Measurements from ENCODE around the gene ANKRD9. TPM values are rescaled to one million over a fixed set of nuclear protein-coding genes. Genes with fewer than 3 reads are reported as not detected.
A peak's percentile ranks its signal among the peaks of the same experiment; 100 is the strongest.

Gene ANKRD9
- total RNA-seq, 1 experiment from 2014 or later, result 4.4 TPM

- DNase-seq (ENCODE audit: low spot score), result no peak
Observed at GRCh38 chr14:102499401-102500157, 10.0 kb downstream of the ANKRD9 start.

- no peak for DNase-seq (ENCODE audit: low spot score)
Observed at GRCh38 chr14:102498678-102499265, 10.8 kb downstream of the ANKRD9 start.

GRCh38 chr14:102497998-102498677, 11.4 kb downstream of the ANKRD9 start:
- no peak for DNase-seq (ENCODE audit: low spot score)

- no peak for DNase-seq (ENCODE audit: low spot score)
Observed at GRCh38 chr14:102496958-102497744, 12.4 kb downstream of the ANKRD9 start.

GRCh38 chr14:102496331-102496691, 13.3 kb downstream of the ANKRD9 start:
- no peak for DNase-seq (ENCODE audit: low spot score)

GRCh38 chr14:102495491-102496330, 13.9 kb downstream of the ANKRD9 start:
- no peak for DNase-seq (ENCODE audit: low spot score)

- DNase-seq (ENCODE audit: low spot score), result no peak
Observed at GRCh38 chr14:102493585-102493984, 16.0 kb downstream of the ANKRD9 start.

GRCh38 chr14:102493096-102493495, 16.5 kb downstream of the ANKRD9 start:
- no peak for DNase-seq (ENCODE audit: low spot score)

- DNase-seq (ENCODE audit: low spot score), result peak; percentile 2
Observed at GRCh38 chr14:102492531-102492910, 17.1 kb downstream of the ANKRD9 start.

GRCh38 chr14:102491786-102492530, 17.6 kb downstream of the ANKRD9 start:
- DNase-seq (ENCODE audit: low spot score), result no peak

- DNase-seq (ENCODE audit: low spot score), result no peak
Observed at GRCh38 chr14:102491366-102491765, 18.2 kb downstream of the ANKRD9 start.

GRCh38 chr14:102490456-102490855, 19.1 kb downstream of the ANKRD9 start:
- peak; percentile 2 for DNase-seq (ENCODE audit: low spot score)

- DNase-seq (ENCODE audit: low spot score), result no peak
Observed at GRCh38 chr14:102487204-102487577, 22.4 kb downstream of the ANKRD9 start.

- DNase-seq (ENCODE audit: low spot score), result no peak
Observed at GRCh38 chr14:102486513-102487203, 22.9 kb downstream of the ANKRD9 start.

GRCh38 chr14:102485693-102486512, 23.7 kb downstream of the ANKRD9 start:
- no peak for DNase-seq (ENCODE audit: low spot score)

GRCh38 chr14:102484316-102484715, 25.3 kb downstream of the ANKRD9 start:
- DNase-seq (ENCODE audit: low spot score), result no peak

- no peak for DNase-seq (ENCODE audit: low spot score)
Observed at GRCh38 chr14:102481791-102482238, 27.8 kb downstream of the ANKRD9 start.

- DNase-seq (ENCODE audit: low spot score), result no peak
Observed at GRCh38 chr14:102481371-102481770, 28.2 kb downstream of the ANKRD9 start.

- no peak for DNase-seq (ENCODE audit: low spot score)
Observed at GRCh38 chr14:102479777-102480176, 29.8 kb downstream of the ANKRD9 start.
